ENCODE data around the gene RGS6.

Gene RGS6

GRCh38 chr14:72027061-72027460, 94.8 kb downstream of the RGS6 start:
- Histone ChIP-seq H3K4me2 (no peak overlapping the region), H3K27ac (no peak overlapping the region), H3K79me2 (ENCODE audit: insufficient read depth, low read depth) (no peaks in the 10 kb centered on the region), H3K4me1 (ENCODE audit: low read depth, poor library complexity, severe bottlenecking) (no peaks in the 10 kb centered on the region), H3K27me3 (ENCODE audit: insufficient read depth, low read depth) (no peaks in the 10 kb centered on the region), H3K36me3 (ENCODE audit: insufficient read depth) (no peaks in the 10 kb centered on the region), H3K4me3 (IDR thresholded peaks at IDR 0.05; ENCODE audit: insufficient read depth, low read depth, low read length) (no peak overlapping the region), H2AFZ (ENCODE audit: low read depth) (no peak overlapping the region), H3K9ac (no peak overlapping the region), H4K20me1 (ENCODE audit: insufficient read depth) (no peaks in the 10 kb centered on the region)
- no peak for TF ChIP-seq CTCF (conservative IDR thresholded peaks at IDR 0.05; ENCODE audit: low read depth, low read length)

GRCh38 chr14:72033365-72033764, 101.1 kb downstream of the RGS6 start:
- Histone ChIP-seq H3K4me3 (IDR thresholded peaks at IDR 0.05; ENCODE audit: insufficient read depth, low read depth, low read length) (no peak overlapping the region), H3K27ac (no peak overlapping the region), H3K4me1 (ENCODE audit: low read depth, poor library complexity, severe bottlenecking) (no peaks in the 10 kb centered on the region), H3K79me2 (ENCODE audit: insufficient read depth, low read depth) (no peaks in the 10 kb centered on the region), H4K20me1 (ENCODE audit: insufficient read depth) (no peaks in the 10 kb centered on the region), H3K4me2 (no peak overlapping the region), H2AFZ (ENCODE audit: low read depth) (no peak overlapping the region), H3K9ac (no peak overlapping the region), H3K36me3 (ENCODE audit: insufficient read depth) (no peaks in the 10 kb centered on the region), H3K27me3 (ENCODE audit: insufficient read depth, low read depth) (no peaks in the 10 kb centered on the region)
- no peak for TF ChIP-seq CTCF (conservative IDR thresholded peaks at IDR 0.05; ENCODE audit: low read depth, low read length)

GRCh38 chr14:72040528-72040927, 108.3 kb downstream of the RGS6 start:
- Histone ChIP-seq H3K79me2 (ENCODE audit: insufficient read depth, low read depth) (no peaks in the 10 kb centered on the region), H3K9ac (no peak overlapping the region), H3K36me3 (ENCODE audit: insufficient read depth) (no peaks in the 10 kb centered on the region), H3K4me3 (IDR thresholded peaks at IDR 0.05; ENCODE audit: insufficient read depth, low read depth, low read length) (no peak overlapping the region), H3K27me3 (ENCODE audit: insufficient read depth, low read depth) (no peaks in the 10 kb centered on the region), H2AFZ (ENCODE audit: low read depth) (no peak overlapping the region), H3K4me2 (no peak overlapping the region), H4K20me1 (ENCODE audit: insufficient read depth) (no peaks in the 10 kb centered on the region), H3K4me1 (ENCODE audit: low read depth, poor library complexity, severe bottlenecking) (no peaks in the 10 kb centered on the region), H3K27ac (no peak overlapping the region)
- TF ChIP-seq CTCF (conservative IDR thresholded peaks at IDR 0.05; ENCODE audit: low read depth, low read length), result no peak

- no peak overlapping the region for H3K4me3 ChIP-seq (IDR thresholded peaks at IDR 0.05; ENCODE audit: insufficient read depth, low read depth, low read length)
- no peaks in the 10 kb centered on the region for H3K79me2 ChIP-seq (ENCODE audit: insufficient read depth, low read depth)
- no peaks in the 10 kb centered on the region for H3K36me3 ChIP-seq (ENCODE audit: insufficient read depth)
- no peaks in the 10 kb centered on the region for H3K27me3 ChIP-seq (ENCODE audit: insufficient read depth, low read depth)
- no peak overlapping the region for H3K4me2 ChIP-seq
- H4K20me1 ChIP-seq (ENCODE audit: insufficient read depth), result no peaks in the 10 kb centered on the region
- H2AFZ ChIP-seq (ENCODE audit: low read depth), result no peak overlapping the region
- no peaks in the 10 kb centered on the region for H3K4me1 ChIP-seq (ENCODE audit: low read depth, poor library complexity, severe bottlenecking)
- no peak overlapping the region for H3K9ac ChIP-seq
- no peak overlapping the region for H3K27ac ChIP-seq
- no peak for TF ChIP-seq CTCF (conservative IDR thresholded peaks at IDR 0.05; ENCODE audit: low read depth, low read length)
These were observed 113.0 kb downstream of the RGS6 start for GRCh38 chr14:72045271-72045670.

- Histone ChIP-seq H3K27me3 (ENCODE audit: insufficient read depth, low read depth) (no peaks in the 10 kb centered on the region), H3K4me3 (IDR thresholded peaks at IDR 0.05; ENCODE audit: insufficient read depth, low read depth, low read length) (no peak overlapping the region), H3K4me2 (no peak overlapping the region), H3K4me1 (ENCODE audit: low read depth, poor library complexity, severe bottlenecking) (no peaks in the 10 kb centered on the region), H4K20me1 (ENCODE audit: insufficient read depth) (no peaks in the 10 kb centered on the region), H3K79me2 (ENCODE audit: insufficient read depth, low read depth) (no peaks in the 10 kb centered on the region), H3K36me3 (ENCODE audit: insufficient read depth) (no peaks in the 10 kb centered on the region), H2AFZ (ENCODE audit: low read depth) (no peak overlapping the region), H3K9ac (no peak overlapping the region), H3K27ac (no peak overlapping the region)
- no peak for TF ChIP-seq CTCF (conservative IDR thresholded peaks at IDR 0.05; ENCODE audit: low read depth, low read length)
These were observed 113.7 kb downstream of the RGS6 start for GRCh38 chr14:72045885-72046284.
